ENCODE measurements around the gene HARS1.
"Not testable (repeated sequence)": the region's sequence is repeated elsewhere in the genome, so short reads cannot be mapped to it uniquely, and the experiment has no call there.

The HARS1 gene

GRCh38 chr5:140690941-140691924, at the start of gene HARS1, which contains the start of gene HARS2:
HARS1 (minus strand) TSS chr5:140691370; CDS start chr5:140691304, 66 bp downstream.
HARS2 (plus strand) TSS chr5:140691455; CDS start chr5:140691649, 194 bp downstream.
- peak; percentile 74 for DNase-seq (ENCODE audit: low read depth)

- no peak for DNase-seq (ENCODE audit: low read depth)
These were observed 46.3 kb upstream of the HARS1 start for GRCh38 chr5:140737486-140737885.

GRCh38 chr5:140734354-140734753, 43.2 kb upstream of the HARS1 start:
- no peak for DNase-seq (ENCODE audit: low read depth)

- DNase-seq (ENCODE audit: low read depth) = no peak
These were observed 41.9 kb upstream of the HARS1 start for GRCh38 chr5:140733098-140733497.

DNA sequence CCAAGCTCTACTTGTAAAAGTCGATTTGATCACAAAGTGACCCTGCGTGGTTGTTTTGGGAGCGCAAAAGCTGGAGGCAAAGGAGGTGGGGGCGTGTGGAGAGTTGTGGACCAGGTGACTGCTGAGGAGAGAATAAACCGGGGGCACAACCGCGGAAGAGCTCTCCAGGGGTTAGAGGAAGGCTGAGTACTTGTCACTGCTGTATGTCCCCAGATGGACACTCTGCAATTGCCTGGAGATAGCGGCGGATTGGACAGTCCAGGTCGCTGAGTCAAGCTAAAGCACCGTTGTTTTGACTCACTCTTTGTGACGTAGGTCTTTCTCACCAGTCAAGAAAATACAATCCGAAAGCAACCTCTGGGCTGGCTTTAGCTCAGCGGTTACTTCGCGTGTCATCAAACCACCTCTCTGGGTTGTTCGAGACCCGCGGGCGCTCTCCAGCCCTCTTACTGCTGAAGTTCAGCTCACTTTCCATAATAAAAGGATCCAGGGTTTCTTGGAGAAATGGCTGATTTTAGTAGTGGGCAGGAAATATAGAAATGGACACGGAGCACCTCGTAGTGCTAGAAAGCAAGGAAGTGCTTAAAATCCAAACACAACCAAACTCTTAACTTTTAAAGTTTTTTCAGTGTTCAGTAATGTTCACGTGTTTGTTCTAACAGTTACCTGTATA, 34.8 kb upstream of the HARS1 start:
- DNase-seq (ENCODE audit: low read depth) = peak; percentile 49

DNA sequence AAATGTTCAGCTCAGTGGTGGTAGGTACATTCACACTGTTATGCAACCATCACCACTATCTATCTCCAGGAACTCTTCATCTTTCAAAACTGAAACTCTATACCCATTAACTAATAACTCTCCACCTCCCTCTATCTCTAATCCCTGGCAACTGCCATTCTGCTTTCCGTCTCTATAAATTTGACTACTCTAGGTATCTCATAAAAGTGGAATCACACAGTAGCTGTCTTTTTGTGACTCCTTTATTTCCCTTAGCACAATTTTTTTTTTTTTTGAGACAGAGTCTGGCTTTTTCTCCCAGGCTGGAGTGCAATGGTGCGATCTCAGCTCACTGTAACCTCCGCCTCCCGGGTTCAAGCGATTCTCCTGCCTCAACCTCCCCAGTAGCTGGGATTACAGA, 30.2 kb upstream of the HARS1 start:
- DNase-seq (ENCODE audit: low read depth) = not testable (repeated sequence)

DNA sequence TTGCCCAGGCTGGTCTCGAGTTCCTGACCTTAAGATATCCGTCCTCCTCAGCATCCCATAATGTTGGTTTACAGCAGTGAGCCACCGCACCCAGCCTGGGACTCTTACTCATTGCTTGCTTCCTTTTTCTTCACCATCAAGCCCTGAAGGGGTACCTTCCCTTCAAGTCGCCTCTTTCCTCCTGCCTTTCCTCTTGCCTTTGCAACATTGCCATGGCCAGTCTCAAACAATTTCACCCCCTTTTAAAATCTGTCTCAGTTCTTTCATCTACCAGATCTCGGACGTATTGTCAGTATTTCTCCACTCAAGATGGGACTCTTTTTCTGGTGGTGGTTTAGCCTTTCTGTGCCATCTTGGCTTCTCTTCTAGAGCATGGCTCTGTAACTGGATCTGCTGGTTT, 29.6 kb upstream of the HARS1 start:
- DNase-seq (ENCODE audit: low read depth) = not testable (repeated sequence)

DNA sequence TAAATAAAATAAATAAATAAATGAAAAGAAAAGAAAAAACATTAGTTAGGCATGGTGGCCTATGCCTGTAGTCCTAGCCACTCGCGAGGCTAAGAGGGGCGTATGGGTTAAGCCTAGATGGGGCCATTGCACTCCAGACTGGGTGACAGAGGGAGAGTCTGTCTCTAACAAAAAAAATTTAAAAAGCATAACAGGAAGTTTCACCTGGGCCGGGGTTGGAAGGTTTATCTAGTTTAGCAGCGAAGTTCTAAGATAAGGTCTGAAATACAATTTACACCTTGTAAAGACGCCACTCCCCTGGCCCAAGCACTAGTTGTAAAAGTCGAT, 27.1 kb upstream of the HARS1 start:
- no peak for DNase-seq (ENCODE audit: low read depth)

DNA sequence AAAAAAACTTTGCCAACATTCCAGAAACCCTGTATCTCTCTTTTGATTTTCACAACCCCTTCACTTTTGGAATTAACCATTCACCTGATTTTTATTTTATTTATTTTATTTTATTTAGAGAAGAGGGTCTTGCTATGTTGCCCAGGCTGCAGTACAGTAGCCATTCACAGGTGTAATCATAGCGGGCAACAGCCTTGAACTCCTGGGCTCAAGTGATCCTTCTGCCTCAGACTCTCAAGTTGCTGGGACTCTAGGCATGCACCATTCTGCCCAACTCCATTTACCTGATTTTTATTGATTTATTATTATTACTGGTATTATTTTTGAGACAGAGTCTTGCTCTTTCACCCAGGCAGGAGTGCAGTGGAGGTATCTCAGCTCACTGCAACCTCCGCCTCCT, 25.1 kb upstream of the HARS1 start:
- DNase-seq (ENCODE audit: low read depth) = not testable (repeated sequence)

DNA sequence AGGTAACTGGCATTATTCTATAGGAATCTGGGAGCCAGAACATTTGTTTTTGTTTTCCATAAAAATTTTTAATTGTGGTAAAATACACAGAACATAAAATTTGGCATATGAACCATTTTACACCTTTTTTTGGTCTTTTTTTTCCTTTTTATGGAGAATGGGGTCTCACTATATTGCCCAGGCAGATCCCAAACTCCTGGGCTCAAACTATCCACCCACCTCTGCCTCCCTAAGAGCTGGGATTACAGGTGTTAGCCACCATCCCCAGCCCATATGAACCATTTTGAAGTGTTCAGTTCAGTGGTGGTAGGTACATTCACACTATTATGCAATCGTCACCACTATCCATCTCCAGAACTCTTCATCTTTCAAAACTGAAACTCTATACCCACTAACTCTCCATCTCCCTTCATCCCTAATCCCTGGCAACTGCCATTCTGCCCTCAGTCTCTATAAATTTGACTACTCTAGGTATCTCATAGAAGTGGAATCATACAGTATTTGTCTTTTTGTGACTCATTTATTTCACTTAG, 22.5 kb upstream of the HARS1 start:
- no peak for DNase-seq (ENCODE audit: low read depth)

DNA sequence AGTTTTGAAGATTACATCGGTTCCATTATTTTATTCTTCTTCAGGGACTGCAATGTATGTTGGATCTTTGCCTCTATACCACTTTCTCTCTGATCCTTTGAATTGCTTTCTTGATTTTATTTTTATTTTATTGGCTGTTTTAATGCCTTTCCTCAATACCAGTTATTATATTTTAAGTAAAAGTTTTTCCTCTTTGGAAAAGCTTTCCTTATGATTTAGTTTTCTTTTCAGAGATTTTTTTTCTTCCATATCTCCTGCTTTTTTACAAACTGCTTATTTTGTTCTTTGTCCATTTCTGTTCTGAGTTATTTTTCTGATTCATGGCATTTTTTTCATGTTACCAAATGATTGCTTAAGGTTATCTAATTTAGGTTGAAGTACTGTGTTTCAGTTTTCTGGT, 20.6 kb upstream of the HARS1 start:
- DNase-seq (ENCODE audit: low read depth) = no peak

GRCh38 chr5:140710899-140711552, 19.9 kb upstream of the HARS1 start:
- DNase-seq (ENCODE audit: low read depth) = peak; percentile 87

- not testable (repeated sequence) for DNase-seq (ENCODE audit: low read depth)
These were observed 17.6 kb upstream of the HARS1 start for GRCh38 chr5:140708787-140709186.

DNA sequence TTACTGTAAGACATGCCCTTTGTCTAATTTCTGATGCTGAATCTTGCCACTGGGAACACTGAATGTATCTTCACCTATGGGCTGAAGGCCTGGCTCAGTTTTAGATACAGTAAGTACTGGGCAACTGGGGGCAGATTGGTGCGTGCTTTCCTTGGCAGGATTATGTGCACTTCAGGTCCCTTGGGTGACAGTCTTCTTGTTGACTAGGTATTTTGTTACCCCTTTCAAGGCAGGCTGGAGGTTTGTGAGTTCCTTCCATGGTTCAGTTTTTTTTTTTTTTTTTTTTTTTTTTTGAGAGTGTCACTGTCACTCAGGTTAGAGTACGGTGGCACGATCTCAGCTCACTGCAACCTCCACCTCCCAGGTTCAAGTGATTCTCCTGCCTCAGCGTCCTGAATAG, 16.6 kb upstream of the HARS1 start:
- DNase-seq (ENCODE audit: low read depth) = no peak

DNA sequence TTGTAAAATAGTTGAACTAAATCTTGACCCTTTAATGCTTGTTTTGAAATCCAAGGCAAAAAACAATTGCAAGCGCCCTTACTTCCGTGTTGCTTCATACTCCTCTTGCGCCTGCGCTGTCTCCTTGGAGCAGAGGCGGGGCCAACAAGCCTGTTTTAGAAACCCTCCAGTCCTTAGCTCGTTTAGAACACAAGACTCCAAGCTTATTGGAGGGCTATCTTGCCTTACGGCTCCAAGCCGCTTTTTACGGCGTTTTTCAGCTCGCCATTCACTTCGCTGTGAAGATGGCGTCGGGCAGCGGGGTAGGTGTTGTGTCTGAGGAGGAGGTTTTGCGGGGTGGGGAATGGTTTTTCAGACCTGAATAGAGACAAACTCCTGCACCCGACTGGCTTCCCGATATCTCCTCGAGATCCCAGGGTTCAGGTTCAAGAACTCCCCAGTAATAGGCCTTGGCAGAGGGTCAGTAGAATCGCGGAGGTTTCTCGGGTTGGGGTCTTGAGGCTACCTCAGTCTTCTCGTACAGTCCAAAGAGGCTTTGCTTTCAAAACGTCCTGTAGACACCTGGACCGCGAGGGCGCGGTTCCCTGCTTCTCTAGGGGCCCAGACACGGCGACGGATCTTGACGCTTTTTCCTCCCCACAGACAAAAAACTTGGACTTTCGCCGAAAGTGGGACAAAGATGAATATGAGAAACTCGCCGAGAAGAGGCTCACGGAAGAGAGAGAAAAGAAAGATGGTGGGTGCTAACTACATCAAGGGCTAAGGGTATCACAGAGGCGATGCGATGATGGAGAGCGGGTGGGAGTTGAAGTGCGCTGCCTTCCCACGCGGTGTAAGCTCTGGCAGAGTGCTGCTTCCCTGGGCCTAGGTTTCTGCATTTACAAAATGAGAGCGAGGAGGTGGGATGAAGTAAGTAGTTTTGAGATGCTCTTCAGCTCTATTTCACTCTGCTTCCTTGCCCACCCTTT, 9.3 kb upstream of the HARS1 start, which contains the start of gene ZMAT2:
TSS of gene ZMAT2 (plus strand) at position 271 of the 968 bp plus-strand sequence. CDS start at position 285, 14 bp downstream.
- DNase-seq (ENCODE audit: low read depth) = peak; percentile 66

DNA sequence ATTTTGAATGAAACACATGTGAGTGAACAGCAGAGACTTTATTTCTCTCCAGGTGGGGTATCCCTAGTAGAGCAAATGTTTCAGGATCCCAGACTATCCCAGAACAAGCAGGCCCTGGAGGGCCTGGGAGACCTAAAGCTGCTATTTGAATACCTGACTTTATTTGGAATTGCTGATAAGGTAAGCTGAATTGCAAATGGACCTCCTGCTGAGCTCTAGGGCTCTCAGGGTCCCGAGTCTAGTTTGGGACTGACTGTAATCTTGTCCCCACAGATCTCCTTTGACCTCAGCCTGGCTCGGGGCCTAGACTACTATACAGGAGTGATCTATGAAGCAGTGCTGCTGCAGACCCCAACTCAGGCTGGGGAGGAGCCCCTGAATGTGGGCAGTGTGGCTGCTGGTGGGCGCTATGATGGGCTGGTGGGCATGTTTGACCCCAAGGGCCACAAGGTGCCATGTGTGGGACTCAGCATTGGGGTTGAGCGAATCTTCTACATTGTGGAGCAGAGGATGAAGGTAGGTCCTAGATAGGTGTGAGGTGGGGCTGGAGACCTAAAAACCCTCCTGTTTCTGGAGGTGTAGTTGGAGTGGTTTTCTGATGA, 5.8 kb upstream of the HARS1 start:
- DNase-seq (ENCODE audit: low read depth) = no peak

DNA sequence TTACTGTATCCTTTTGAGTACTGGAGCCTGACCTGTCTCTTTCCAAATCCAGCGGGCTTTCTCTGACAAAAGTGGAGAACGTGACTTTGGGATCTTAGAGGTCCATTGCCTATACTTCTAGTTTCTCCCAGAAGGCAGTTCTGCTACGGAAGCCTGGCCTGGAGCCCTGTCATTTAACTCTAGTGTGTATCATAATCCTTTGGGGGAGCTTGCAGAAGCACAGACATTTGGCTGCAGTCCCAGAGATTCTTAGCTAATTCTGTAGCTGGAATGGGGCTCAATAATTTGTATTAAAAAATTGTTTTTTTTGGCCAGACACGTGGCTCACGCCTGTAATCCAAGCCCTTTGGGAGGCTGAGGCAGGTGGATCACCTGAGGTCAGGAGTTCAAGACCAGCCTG, 3.1 kb upstream of the HARS1 start:
- DNase-seq (ENCODE audit: low read depth) = no peak

DNA sequence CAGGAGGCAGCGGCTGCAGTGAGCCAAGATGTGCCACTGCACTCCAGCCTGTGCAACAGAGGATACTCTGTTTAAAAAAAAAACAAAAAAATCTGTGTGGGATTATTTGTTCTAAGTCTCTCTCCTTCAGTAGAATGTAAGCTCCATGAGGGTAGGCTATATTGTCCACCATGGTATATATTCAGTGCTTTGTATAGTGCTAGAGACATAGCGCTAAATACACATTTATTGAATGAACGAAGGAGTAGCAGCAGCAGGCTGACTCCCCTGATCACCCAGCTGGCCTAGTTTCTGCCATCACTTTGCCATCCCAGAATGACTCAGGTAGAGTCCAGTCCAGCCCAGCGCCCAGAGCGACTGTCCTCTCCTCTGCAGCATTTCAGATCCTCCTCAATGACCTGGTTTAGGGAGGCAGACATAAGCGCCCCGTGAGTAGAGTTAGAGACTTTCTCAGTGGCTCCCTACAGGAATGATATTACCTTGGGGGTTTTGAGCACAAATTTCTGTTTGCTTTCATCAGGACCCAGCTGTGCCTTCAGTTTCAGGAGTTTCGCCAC, 716 bp downstream of the HARS1 start:
- DNase-seq (ENCODE audit: low read depth) = no peak

DNA sequence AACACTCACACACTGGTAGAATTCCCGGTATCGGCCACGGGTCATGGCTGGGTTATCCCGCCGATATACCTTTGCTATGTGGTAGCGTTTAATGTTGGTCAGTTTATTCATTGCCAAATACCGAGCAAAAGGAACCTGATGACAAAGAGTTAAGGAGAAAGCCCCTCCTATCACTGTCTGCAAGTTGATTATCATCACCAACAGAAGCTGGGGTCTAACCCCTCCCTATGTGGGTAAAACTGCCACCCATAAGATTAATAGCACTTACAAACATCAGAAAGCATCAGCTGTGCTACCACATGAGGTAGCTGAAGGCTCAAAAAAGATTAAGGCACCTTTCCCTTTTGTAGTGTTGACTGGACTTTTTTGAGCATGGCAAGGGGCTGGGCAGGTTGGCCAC, 12.2 kb downstream of the HARS1 start:
- no peak for DNase-seq (ENCODE audit: low read depth)

DNA sequence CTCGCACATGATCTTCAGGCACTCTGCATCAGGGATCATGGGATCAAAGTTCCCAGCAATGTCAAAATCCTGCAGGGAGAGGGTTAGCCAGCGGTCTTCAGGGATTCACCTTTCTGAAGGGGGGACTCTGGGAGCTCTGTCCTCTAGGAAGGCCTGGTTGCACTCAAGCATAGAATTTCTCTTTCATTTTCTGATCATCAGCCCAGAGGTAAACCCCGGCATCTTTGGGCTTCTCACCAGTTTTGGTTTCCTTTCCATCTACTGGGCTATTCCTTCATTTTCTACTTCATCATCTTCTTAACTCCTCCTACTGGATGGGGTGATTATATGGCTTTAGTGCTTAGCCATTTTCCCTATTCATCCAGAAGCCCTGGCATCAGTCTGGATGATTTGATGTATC, 13.2 kb downstream of the HARS1 start:
- no peak for DNase-seq (ENCODE audit: low read depth)
